Measurements from ENCODE around the gene PEX14. TPM values are rescaled to one million over a fixed set of nuclear protein-coding genes. Genes with fewer than 3 reads are reported as not detected.
A peak's percentile ranks its signal among the peaks of the same experiment; 100 is the strongest.

PEX14 gene
- total and polyA plus RNA-seq, 9 of the 15 experiments (the other 6 are each of a cell fraction or from before 2014, with no cell fraction given), result 2.6 to 45.7 (median 22.7) TPM

DNA sequence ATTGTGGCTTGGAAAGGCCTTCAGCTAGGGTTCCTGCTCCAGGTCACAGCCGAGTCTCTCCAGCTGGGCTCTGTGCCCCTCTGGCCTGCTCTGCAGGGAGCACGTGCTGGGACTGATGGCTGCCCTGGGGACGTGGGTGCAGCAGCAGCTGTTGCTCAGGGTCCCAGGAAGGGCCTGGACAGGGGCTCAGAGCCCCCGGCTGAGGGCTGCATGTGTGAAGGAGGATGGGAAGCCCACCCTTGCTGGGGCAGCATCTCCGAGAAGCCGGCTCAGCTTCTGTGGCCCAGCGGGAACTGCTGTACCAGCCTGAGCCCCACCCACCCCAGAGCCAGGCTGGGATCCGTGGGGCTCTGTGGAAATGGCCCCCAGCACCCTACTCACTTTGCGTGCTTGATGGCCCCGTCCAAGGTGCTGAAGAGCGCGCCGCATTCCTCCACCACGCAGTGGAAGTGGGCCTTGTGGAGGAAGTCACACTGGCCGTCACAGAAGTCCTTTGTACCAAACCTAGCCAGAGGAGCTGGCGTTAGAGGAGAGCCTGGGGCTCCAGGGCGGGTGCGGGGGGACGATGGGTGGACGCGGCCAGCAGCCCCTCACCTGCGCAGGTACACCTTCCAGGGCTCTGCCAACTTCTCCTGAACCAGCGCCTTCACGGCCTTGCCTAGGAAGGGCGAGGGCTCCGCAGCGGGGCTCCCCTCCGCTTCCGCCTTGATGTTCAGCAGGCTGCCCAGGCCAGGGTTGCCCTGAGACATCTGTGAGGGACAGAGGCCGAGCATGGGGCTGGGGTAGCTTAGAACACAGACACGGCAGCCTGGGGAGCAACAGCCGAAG, 174.2 kb downstream of the PEX14 start:
- 15% methylated on average over 32 of the region's 32 CpGs for WGBS (ENCODE audit: insufficient coverage, low coverage, missing lambda C conversion rate)
- DNase-seq (ENCODE audit: extremely low read depth in 1 of 4, low spot score in 3 of 4) (peak; percentile 49 to 70 (median 63)), FAIRE-seq (no peak), ATAC-seq (peak; percentile 55)
- H2AFZ ChIP-seq (ENCODE audit: low read depth, low read length), result no peak overlapping the region
- H3K9me1 ChIP-seq (ENCODE audit: control insufficient read depth, insufficient read depth, low read length), result no peaks in the 10 kb centered on the region
- no TSS peak for BruUV-seq (replicated peaks)
- H3K36me3 ChIP-seq (ENCODE audit: control insufficient read depth, insufficient read depth, low read length), result no peaks in the 10 kb centered on the region
- H3K27me3 ChIP-seq (ENCODE audit: control insufficient read depth in 2 of 2, insufficient read depth in 2 of 2, low read length in 2 of 2), result peaks cover 24 to 79% of the 10 kb centered on the region in 2 experiments; a peak in 4 of 5 replicates
- no peaks in the 10 kb centered on the region for H3K9me3 ChIP-seq (replicated peaks; ENCODE audit: control insufficient read depth, insufficient read depth, low read depth, low read length)
- in situ Hi-C loops (cut with MboI) (no loop called here), intact Hi-C loops (cut with micrococcal nuclease) (no loop called here)
- no peak overlapping the region for H3K4me3 ChIP-seq
- CTCF ChIA-PET (ENCODE audit: low intra/inter-chr PET ratio), result no interaction called here
- H3K79me2 ChIP-seq (ENCODE audit: control insufficient read depth, insufficient read depth, low read length), result no peaks in the 10 kb centered on the region
- no peak overlapping the region for H3K4me2 ChIP-seq (ENCODE audit: insufficient read depth, low read length)
- POLR2A ChIA-PET, result no interaction called here
- no peak overlapping the region for H3K9ac ChIP-seq (ENCODE audit: insufficient read depth in 1 of 2, low read depth in 2 of 2, low read length in 2 of 2)
- peaks cover 0 to 64% of the 10 kb centered on the region in 2 experiments; a peak in 3 of 5 replicates for H3K4me1 ChIP-seq (replicated peaks in 1 of 2; ENCODE audit: control insufficient read depth in 2 of 2, insufficient read depth in 2 of 2, low read length in 2 of 2)
- H3K27ac ChIP-seq (ENCODE audit: extremely low read depth, low read depth, low read length), result no peak overlapping the region
- peaks cover 29% of the 10 kb centered on the region for H4K20me1 ChIP-seq (replicated peaks; ENCODE audit: control insufficient read depth, insufficient read depth, low read length)
- peak; percentile 72; the same call in 1 of the 2 replicates for TF ChIP-seq ZNF282 (CRISPR knock-in tag; IDR thresholded peaks at IDR 0.05)
- peak in 1 of 2 experiments; percentile 54; a peak in 1 of 4 replicates for TF ChIP-seq MAZ (CRISPR knock-in tag; conservative IDR thresholded peaks at IDR 0.05 in 1 of 2, IDR thresholded peaks at IDR 0.05 in 1 of 2)
- peak; percentile 97 for TF ChIP-seq MIER1 (IDR thresholded peaks at IDR 0.05; ENCODE audit: low read depth)
- TF ChIP-seq, protein P1, sequence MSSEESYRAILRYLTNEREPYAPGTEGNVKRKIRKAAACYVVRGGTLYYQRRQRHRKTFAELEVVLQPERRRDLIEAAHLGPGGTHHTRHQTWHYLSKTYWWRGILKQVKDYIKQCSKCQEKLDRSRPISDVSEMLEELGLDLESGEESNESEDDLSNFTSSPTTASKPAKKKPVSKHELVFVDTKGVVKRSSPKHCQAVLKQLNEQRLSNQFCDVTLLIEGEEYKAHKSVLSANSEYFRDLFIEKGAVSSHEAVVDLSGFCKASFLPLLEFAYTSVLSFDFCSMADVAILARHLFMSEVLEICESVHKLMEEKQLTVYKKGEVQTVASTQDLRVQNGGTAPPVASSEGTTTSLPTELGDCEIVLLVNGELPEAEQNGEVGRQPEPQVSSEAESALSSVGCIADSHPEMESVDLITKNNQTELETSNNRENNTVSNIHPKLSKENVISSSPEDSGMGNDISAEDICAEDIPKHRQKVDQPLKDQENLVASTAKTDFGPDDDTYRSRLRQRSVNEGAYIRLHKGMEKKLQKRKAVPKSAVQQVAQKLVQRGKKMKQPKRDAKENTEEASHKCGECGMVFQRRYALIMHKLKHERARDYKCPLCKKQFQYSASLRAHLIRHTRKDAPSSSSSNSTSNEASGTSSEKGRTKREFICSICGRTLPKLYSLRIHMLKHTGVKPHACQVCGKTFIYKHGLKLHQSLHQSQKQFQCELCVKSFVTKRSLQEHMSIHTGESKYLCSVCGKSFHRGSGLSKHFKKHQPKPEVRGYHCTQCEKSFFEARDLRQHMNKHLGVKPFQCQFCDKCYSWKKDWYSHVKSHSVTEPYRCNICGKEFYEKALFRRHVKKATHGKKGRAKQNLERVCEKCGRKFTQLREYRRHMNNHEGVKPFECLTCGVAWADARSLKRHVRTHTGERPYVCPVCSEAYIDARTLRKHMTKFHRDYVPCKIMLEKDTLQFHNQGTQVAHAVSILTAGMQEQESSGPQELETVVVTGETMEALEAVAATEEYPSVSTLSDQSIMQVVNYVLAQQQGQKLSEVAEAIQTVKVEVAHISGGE (CRISPR knock-in tag; IDR thresholded peaks at IDR 0.05), result 0 out of 6 replicates have a peak, but pooled peaks of 1 of the 3 experiments have one; percentile 27
- peak; percentile 54; the same call in 1 of the 2 replicates for TF ChIP-seq SAFB (IDR thresholded peaks at IDR 0.05; ENCODE audit: borderline replicate concordance, low read depth, low read length)
- TF ChIP-seq NR2F6 (CRISPR knock-in tag; IDR thresholded peaks at IDR 0.05), result no peak
- peak; percentile 69; the same call in 1 of the 2 replicates for TF ChIP-seq ZNF644 (tag; IDR thresholded peaks at IDR 0.05; ENCODE audit: low read depth)
- TF ChIP-seq, protein P2, sequence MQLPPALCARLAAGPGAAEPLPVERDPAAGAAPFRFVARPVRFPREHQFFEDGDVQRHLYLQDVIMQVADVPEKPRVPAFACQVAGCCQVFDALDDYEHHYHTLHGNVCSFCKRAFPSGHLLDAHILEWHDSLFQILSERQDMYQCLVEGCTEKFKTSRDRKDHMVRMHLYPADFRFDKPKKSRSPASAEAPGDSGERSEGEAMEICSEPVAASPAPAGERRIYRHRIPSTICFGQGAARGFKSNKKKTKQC (CRISPR knock-in tag; IDR thresholded peaks at IDR 0.05), result peak; percentile 81; the same call in 1 of the 2 replicates
- TF ChIP-seq ZNF431 (CRISPR knock-in tag; IDR thresholded peaks at IDR 0.05), result 0 out of 2 replicates have a peak, but pooled peaks have one; percentile 32
- no peak for TF ChIP-seq ERF (CRISPR knock-in tag; IDR thresholded peaks at IDR 0.05)
- peak; percentile 29; the same call in 1 of the 2 replicates for TF ChIP-seq TEAD4 (IDR thresholded peaks at IDR 0.05; ENCODE audit: low read length)
- TF ChIP-seq TEAD4 (CRISPR knock-in tag; IDR thresholded peaks at IDR 0.05; ENCODE audit: borderline replicate concordance), result no peak
